Measurements from ENCODE around the gene ACBD4.

Gene ACBD4

DNA sequence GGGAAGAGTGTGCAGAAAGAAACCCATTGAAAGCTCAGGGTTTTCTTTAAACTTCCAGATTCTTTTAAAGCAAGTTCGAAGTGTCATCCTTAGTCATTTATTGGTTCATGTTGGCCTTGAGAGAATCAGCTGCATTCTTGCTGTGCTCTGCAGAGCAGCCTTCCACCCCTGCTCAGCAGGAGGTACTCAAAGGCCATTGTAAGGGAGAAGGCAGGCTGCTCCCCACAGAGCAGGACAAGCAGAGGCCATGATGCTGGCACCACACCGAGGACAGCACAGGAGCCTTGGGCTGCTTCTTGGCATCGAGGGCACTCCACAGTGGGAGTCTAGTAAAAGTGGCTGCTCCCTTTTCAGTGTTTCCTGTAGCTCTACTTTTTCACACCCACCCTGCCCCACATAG lies 44.8 kb upstream of the ACBD4 start:
- Histone ChIP-seq H4K20me1 (ENCODE audit: insufficient read depth, low read length, poor library complexity, severe bottlenecking) (no peaks in the 10 kb centered on the region), H3K4me2 (ENCODE audit: low read depth, low read length, poor library complexity, severe bottlenecking) (no peak overlapping the region), H3K9me3 (ENCODE audit: insufficient read depth, low read depth, low read length) (no peaks in the 10 kb centered on the region), H3K27me3 (ENCODE audit: insufficient read depth, low read length, poor library complexity, severe bottlenecking) (no peaks in the 10 kb centered on the region), H3K79me2 (ENCODE audit: insufficient read depth, low read length) (no peaks in the 10 kb centered on the region), H2AFZ (ENCODE audit: low read length) (no peak overlapping the region), H3K9ac (ENCODE audit: low read depth, low read length, poor library complexity, severe bottlenecking) (no peak overlapping the region), H3F3A (ENCODE audit: low read depth) (no peaks in the 10 kb centered on the region), H3K9me2 (replicated peaks; ENCODE audit: low read depth, low read length) (no peaks in the 10 kb centered on the region), H3K4me1 (ENCODE audit: insufficient read depth, low read length, poor library complexity, severe bottlenecking) (no peaks in the 10 kb centered on the region), H3K4me3 (ENCODE audit: low read length, poor library complexity, severe bottlenecking) (no peak overlapping the region), H3K36me3 (ENCODE audit: insufficient read depth, low read length) (peaks cover 76% of the 10 kb centered on the region; the same call in 1 of the 2 replicates)
- TF ChIP-seq, protein P1, sequence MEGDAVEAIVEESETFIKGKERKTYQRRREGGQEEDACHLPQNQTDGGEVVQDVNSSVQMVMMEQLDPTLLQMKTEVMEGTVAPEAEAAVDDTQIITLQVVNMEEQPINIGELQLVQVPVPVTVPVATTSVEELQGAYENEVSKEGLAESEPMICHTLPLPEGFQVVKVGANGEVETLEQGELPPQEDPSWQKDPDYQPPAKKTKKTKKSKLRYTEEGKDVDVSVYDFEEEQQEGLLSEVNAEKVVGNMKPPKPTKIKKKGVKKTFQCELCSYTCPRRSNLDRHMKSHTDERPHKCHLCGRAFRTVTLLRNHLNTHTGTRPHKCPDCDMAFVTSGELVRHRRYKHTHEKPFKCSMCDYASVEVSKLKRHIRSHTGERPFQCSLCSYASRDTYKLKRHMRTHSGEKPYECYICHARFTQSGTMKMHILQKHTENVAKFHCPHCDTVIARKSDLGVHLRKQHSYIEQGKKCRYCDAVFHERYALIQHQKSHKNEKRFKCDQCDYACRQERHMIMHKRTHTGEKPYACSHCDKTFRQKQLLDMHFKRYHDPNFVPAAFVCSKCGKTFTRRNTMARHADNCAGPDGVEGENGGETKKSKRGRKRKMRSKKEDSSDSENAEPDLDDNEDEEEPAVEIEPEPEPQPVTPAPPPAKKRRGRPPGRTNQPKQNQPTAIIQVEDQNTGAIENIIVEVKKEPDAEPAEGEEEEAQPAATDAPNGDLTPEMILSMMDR (conservative IDR thresholded peaks at IDR 0.05; ENCODE audit: low read length), result no peak
- TF ChIP-seq EZH2phosphoT487 (IDR thresholded peaks at IDR 0.05; ENCODE audit: borderline replicate concordance), result no peak

GRCh38 chr17:45091778-45092425 lies 43.6 kb upstream of the ACBD4 start:
- H3K4me2 ChIP-seq (ENCODE audit: low read depth, low read length, poor library complexity, severe bottlenecking), result no peak overlapping the region
- no peak overlapping the region for H2AFZ ChIP-seq (ENCODE audit: low read length)
- H3F3A ChIP-seq (ENCODE audit: low read depth), result no peaks in the 10 kb centered on the region
- H3K27me3 ChIP-seq (ENCODE audit: insufficient read depth, low read length, poor library complexity, severe bottlenecking), result no peaks in the 10 kb centered on the region
- no peaks in the 10 kb centered on the region for H3K9me3 ChIP-seq (ENCODE audit: insufficient read depth, low read depth, low read length)
- no peaks in the 10 kb centered on the region for H3K4me1 ChIP-seq (ENCODE audit: insufficient read depth, low read length, poor library complexity, severe bottlenecking)
- no peak overlapping the region for H3K4me3 ChIP-seq (ENCODE audit: low read length, poor library complexity, severe bottlenecking)
- no peak overlapping the region for H3K9ac ChIP-seq (ENCODE audit: low read depth, low read length, poor library complexity, severe bottlenecking)
- peaks cover 80% of the 10 kb centered on the region; the same call in 1 of the 2 replicates for H3K36me3 ChIP-seq (ENCODE audit: insufficient read depth, low read length)
- TF ChIP-seq, protein P1 (conservative IDR thresholded peaks at IDR 0.05; ENCODE audit: low read length), result no peak
- no peak for TF ChIP-seq EZH2phosphoT487 (IDR thresholded peaks at IDR 0.05; ENCODE audit: borderline replicate concordance)
- H4K20me1 ChIP-seq (ENCODE audit: insufficient read depth, low read length, poor library complexity, severe bottlenecking), result no peaks in the 10 kb centered on the region
- no peaks in the 10 kb centered on the region for H3K79me2 ChIP-seq (ENCODE audit: insufficient read depth, low read length)
- H3K9me2 ChIP-seq (replicated peaks; ENCODE audit: low read depth, low read length), result no peaks in the 10 kb centered on the region

DNA sequence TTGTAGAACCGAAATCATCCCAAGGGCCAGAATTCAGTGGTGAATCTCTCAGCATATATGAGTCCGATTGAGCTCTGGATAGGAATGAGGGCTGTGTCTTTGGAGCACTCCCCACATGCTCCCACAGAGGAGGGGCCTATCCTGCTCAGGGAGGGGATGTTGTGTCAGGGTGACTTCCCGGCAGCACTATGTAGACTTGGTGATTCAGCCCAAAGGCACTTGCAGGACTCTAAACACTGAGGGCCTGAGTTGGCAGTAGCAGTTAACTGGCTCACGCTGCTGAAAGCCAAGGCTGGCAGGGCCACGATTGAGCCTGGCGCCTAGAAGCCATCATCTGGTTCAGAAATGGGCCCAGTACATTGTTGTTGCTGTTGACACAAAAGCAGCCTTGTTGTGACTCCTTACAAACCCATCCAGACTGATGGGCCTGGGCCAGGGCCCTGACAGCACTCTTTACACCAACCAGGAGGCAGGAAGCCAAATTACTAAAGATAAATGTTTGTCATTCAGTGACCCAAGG lies 42.5 kb upstream of the ACBD4 start:
- H2AFZ ChIP-seq (ENCODE audit: low read length), result no peak overlapping the region

More for the DNA sequence above, 42.5 kb upstream of the ACBD4 start:
- Histone ChIP-seq H3K9me3 (ENCODE audit: insufficient read depth, low read depth, low read length) (no peaks in the 10 kb centered on the region), H3K4me1 (ENCODE audit: insufficient read depth, low read length, poor library complexity, severe bottlenecking) (no peaks in the 10 kb centered on the region), H3K79me2 (ENCODE audit: insufficient read depth, low read length) (no peaks in the 10 kb centered on the region), H3K9me2 (replicated peaks; ENCODE audit: low read depth, low read length) (no peaks in the 10 kb centered on the region), H3F3A (ENCODE audit: low read depth) (no peaks in the 10 kb centered on the region), H3K27me3 (ENCODE audit: insufficient read depth, low read length, poor library complexity, severe bottlenecking) (no peaks in the 10 kb centered on the region), H4K20me1 (ENCODE audit: insufficient read depth, low read length, poor library complexity, severe bottlenecking) (no peaks in the 10 kb centered on the region), H3K9ac (ENCODE audit: low read depth, low read length, poor library complexity, severe bottlenecking) (no peak overlapping the region), H3K4me3 (ENCODE audit: low read length, poor library complexity, severe bottlenecking) (no peak overlapping the region), H3K4me2 (ENCODE audit: low read depth, low read length, poor library complexity, severe bottlenecking) (no peak overlapping the region), H3K36me3 (ENCODE audit: insufficient read depth, low read length) (peaks cover 80% of the 10 kb centered on the region; the same call in 1 of the 2 replicates)
- TF ChIP-seq EZH2phosphoT487 (IDR thresholded peaks at IDR 0.05; ENCODE audit: borderline replicate concordance), result no peak
- TF ChIP-seq, protein P1 (conservative IDR thresholded peaks at IDR 0.05; ENCODE audit: low read length), result no peak

All from Loucy (cell line).